ACC112 (cell line): ENCODE data around the gene AGK.
"Not testable (repeated sequence)": the region's sequence is repeated elsewhere in the genome, so short reads cannot be mapped to it uniquely, and the experiment has no call there.

Experiments
- H2AFZ ChIP-seq: fragments of 200-600 bp; sonication (generic); one replicate; pipeline ENCODE4 v1.6.0; 2017; ENCODE audit warnings: antibody characterized with exemption, low read length; ENCODE audit not compliant: unreplicated experiment
- H3K27ac ChIP-seq: fragments of 200-600 bp; sonication (generic); 2 replicates; pipeline ENCODE4 v1.5.1; 2014; ENCODE audit warnings: low read depth, mild to moderate bottlenecking, antibody characterized with exemption, low read length, moderate library complexity
- H3K27me3 ChIP-seq: fragments of 200-600 bp; sonication (generic); 2 replicates; pipeline ENCODE4 v1.6.1; 2014; ENCODE audit warnings: mild to moderate bottlenecking, antibody characterized with exemption, low read length, moderate library complexity, mixed read lengths; ENCODE audit not compliant: insufficient read depth
- H3K36me3 ChIP-seq: fragments of 200-600 bp; sonication (generic); 2 replicates; pipeline ENCODE4 v1.6.1; 2016; ENCODE audit warnings: mild to moderate bottlenecking, antibody characterized with exemption, low read length, moderate library complexity, mixed read lengths; ENCODE audit not compliant: insufficient read depth
- H3K4me1 ChIP-seq: fragments of 200-600 bp; sonication (generic); one replicate; pipeline ENCODE4 v1.6.1; 2016; ENCODE audit warnings: low read length, mixed read lengths; ENCODE audit not compliant: insufficient read depth, unreplicated experiment, control insufficient read depth
- H3K4me3 ChIP-seq: fragments of 200-600 bp; sonication (generic); 2 replicates; pipeline ENCODE4 v1.5.1; 2014; ENCODE audit warnings: mild to moderate bottlenecking, low read depth, low read length
- H3K79me2 ChIP-seq: fragments of 200-600 bp; sonication (generic); one replicate; pipeline ENCODE4 v1.6.0; 2016; ENCODE audit warnings: low read length; ENCODE audit not compliant: control insufficient read depth, unreplicated experiment, insufficient read depth

Gene AGK

DNA sequence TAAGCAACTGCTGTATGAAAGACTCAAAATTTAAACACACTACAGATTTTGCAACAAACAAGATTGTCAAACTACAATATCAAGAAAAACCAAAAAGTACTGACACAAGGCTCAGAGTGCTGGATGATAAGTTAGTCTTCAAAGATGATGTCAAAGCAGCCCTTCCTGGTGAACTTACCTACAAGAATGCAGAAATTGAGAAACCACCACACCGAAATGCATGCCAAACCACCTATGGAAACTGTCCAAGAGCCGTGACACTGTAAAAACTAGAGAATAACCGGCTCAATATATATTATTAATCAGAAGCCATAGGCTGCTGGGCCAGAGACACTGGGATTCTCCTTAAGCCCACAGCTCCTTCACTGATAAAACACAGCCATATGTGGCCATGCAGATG is 125.4 kb downstream of the AGK start:
- Histone ChIP-seq H3K4me3 (no peak overlapping the region), H3K36me3 (0 out of 2 replicates have a peak, but pooled peaks cover under 1% of the 10 kb centered on the region), H3K27me3 (no peaks in the 10 kb centered on the region), H3K79me2 (no peaks in the 10 kb centered on the region), H3K27ac (no peak overlapping the region), H2AFZ (no peak overlapping the region), H3K4me1 (no peaks in the 10 kb centered on the region)

DNA sequence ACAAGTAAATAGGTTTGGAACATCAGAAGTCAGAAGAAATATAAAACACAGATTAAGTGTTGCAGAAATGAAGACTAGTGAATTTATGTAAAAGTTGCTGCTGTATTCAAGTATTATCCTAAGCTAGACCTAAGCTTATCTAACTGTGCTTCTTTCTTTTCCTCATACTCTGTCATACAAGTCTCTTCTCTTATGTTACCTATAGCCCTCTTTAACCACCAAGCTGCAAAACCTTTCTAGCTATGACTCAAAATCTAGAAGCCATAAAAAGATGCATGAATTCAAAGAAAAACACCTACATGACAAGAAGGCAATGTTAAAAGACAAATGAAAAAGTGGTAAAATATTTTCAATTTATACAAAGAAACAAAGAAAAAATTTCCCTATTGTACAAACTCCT is 127.8 kb downstream of the AGK start:
- Histone ChIP-seq H3K79me2 (no peaks in the 10 kb centered on the region), H3K4me1 (no peaks in the 10 kb centered on the region), H3K4me3 (no peak overlapping the region), H2AFZ (no peak overlapping the region), H3K27me3 (no peaks in the 10 kb centered on the region), H3K36me3 (0 out of 2 replicates have a peak, but pooled peaks cover 4% of the 10 kb centered on the region), H3K27ac (no peak overlapping the region)

GRCh38 chr7:141685285-141686023 is 134.2 kb downstream of the AGK start:
- no peak overlapping the region for H2AFZ ChIP-seq

DNA sequence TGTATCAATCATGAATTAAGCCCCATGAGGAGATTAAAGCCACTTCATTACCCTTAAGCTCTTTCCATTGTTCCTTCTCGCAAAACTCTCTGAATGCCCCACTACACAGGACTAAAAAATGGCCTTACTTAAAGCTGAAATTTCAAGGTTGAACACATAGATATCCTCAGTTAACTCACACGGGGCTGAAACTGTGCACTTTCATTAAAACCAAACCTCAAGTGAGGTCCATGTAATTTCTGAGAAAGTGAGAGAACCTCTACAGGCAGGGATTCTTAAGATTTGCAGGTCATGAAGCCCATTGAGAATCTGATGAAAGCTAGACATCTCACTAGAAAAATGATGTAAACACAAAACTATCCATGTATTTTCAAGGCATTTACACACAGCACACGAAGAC is 134.9 kb downstream of the AGK start:
- no peak overlapping the region for H3K27ac ChIP-seq
- peaks cover 7% of the 10 kb centered on the region for H3K4me1 ChIP-seq
- H3K79me2 ChIP-seq = no peaks in the 10 kb centered on the region
- H3K36me3 ChIP-seq = 0 out of 2 replicates have a peak, but pooled peaks cover 4% of the 10 kb centered on the region
- H2AFZ ChIP-seq = no peak overlapping the region
- no peaks in the 10 kb centered on the region for H3K27me3 ChIP-seq
- no peak overlapping the region for H3K4me3 ChIP-seq

More at GRCh38 chr7:141685285-141686023, 134.2 kb downstream of the AGK start:
- no peaks in the 10 kb centered on the region for H3K79me2 ChIP-seq
- H3K27me3 ChIP-seq = no peaks in the 10 kb centered on the region
- H3K27ac ChIP-seq = no peak overlapping the region
- H3K4me3 ChIP-seq = no peak overlapping the region
- H3K4me1 ChIP-seq = peaks cover 7% of the 10 kb centered on the region
- H3K36me3 ChIP-seq = 0 out of 2 replicates have a peak, but pooled peaks cover 4% of the 10 kb centered on the region

DNA sequence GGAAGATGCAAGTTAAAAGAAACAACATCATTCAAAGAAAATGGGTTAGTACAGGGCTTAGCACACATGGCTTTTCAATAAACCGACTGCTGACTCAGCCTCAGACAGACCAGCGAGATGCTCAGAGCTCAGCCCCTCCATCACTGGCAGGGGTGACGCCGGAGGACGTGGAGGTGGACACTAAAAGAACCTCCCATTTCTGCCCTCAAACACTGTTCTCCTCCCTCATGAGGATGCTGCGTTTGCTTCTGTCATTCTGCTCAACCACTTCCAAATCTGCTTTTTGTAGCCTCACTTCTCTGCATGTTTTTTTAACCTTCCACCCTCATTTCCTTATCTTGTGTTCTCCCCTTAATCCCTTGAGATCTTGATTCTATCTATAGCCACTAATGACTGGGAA is 135.5 kb downstream of the AGK start:
- Histone ChIP-seq H3K36me3 (0 out of 2 replicates have a peak, but pooled peaks cover 3% of the 10 kb centered on the region), H3K79me2 (no peaks in the 10 kb centered on the region), H2AFZ (no peak overlapping the region), H3K4me3 (no peak overlapping the region), H3K27ac (no peak overlapping the region), H3K27me3 (no peaks in the 10 kb centered on the region), H3K4me1 (peaks cover 7% of the 10 kb centered on the region)

DNA sequence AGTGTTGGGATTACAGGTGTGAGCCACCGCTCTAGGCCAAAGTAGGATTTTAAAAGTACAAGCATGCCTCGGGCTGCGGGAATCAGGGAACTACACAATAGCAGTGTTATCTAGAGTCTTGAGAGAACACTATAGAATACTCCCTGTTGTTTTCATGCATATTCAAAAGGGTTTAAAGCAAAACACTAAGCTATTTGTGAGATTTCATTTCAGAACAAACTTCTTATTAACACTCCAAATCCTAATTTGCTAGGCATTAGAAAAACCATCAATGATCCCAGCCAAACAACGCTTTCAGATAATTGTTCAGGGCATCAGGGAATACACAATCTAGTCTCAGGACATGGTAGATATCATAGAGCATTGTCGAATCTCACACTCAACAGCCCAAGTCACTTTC is 136.8 kb downstream of the AGK start:
- peaks cover 7% of the 10 kb centered on the region for H3K4me1 ChIP-seq
- H3K79me2 ChIP-seq = no peaks in the 10 kb centered on the region
- H3K4me3 ChIP-seq = no peak overlapping the region
- H2AFZ ChIP-seq = no peak overlapping the region
- no peak overlapping the region for H3K27ac ChIP-seq
- no peaks in the 10 kb centered on the region for H3K27me3 ChIP-seq
- no peaks in the 10 kb centered on the region for H3K36me3 ChIP-seq

GRCh38 chr7:141689072-141689825 is 138.0 kb downstream of the AGK start:
- not testable (repeated sequence) for H3K79me2 ChIP-seq, H2AFZ ChIP-seq, H3K27me3 ChIP-seq, H3K4me1 ChIP-seq, H3K27ac ChIP-seq, H3K4me3 ChIP-seq, H3K36me3 ChIP-seq

- Histone ChIP-seq H3K4me1 (peaks cover 10% of the 10 kb centered on the region), H3K4me3 (no peak overlapping the region), H2AFZ (no peak overlapping the region), H3K27me3 (no peaks in the 10 kb centered on the region), H3K27ac (no peak overlapping the region), H3K79me2 (no peaks in the 10 kb centered on the region), H3K36me3 (no peaks in the 10 kb centered on the region)
These were observed 140.3 kb downstream of the AGK start for GRCh38 chr7:141691540-141691939.

DNA sequence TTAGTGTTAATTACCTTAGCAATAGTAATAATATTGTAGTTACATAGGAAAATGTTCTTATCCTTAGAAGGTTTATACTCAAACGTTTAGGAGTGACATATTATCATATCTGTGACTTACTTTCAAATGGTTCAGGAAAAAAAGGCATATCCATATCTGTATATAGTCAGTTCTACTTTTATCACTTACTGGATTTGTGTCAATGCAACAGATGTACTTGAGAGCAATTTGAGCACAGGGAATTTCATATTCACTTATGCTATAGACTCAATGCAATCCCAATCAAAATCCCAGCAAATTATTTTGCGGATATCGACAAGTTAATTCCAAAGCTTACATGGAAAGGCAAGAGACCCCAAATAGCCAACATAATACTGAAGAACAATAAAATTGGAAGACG is 140.8 kb downstream of the AGK start:
- peaks cover 5% of the 10 kb centered on the region for H3K4me1 ChIP-seq
- H3K27me3 ChIP-seq = no peaks in the 10 kb centered on the region
- no peaks in the 10 kb centered on the region for H3K36me3 ChIP-seq
- no peak overlapping the region for H2AFZ ChIP-seq
- no peak overlapping the region for H3K27ac ChIP-seq
- H3K4me3 ChIP-seq = no peak overlapping the region
- H3K79me2 ChIP-seq = no peaks in the 10 kb centered on the region

- Histone ChIP-seq H3K4me3 (no peak overlapping the region), H3K4me1 (peaks cover 3% of the 10 kb centered on the region), H2AFZ (no peak overlapping the region), H3K36me3 (no peaks in the 10 kb centered on the region), H3K27me3 (no peaks in the 10 kb centered on the region), H3K79me2 (no peaks in the 10 kb centered on the region), H3K27ac (no peak overlapping the region)
These were observed 141.9 kb downstream of the AGK start for GRCh38 chr7:141693082-141693481.

DNA sequence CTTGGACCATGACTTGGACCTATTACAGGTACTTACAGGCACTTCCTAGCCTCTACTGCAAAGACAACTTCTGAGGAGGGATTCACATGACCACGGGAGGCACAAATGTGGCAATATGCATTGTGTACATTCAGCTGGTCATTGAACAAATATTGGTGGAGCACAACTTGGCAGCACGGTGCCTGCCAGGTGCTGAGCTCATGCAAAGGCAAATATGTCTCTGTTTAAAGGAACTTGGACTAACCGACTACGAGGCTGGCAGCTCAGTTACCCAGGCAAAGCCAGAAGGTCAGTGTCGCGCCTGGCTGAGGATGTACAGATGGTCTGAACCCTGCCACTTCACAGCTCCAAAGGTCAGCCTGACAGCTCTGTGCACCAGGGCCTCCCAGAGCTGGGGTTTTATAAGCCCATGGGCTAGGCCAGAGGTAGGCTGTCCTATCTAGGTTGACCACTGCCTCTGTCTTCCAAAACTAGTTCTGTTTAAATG is 144.6 kb downstream of the AGK start:
- Histone ChIP-seq H2AFZ (no peak overlapping the region), H3K4me1 (peaks cover 3% of the 10 kb centered on the region), H3K27ac (no peak overlapping the region), H3K27me3 (no peaks in the 10 kb centered on the region), H3K36me3 (no peaks in the 10 kb centered on the region), H3K4me3 (no peak overlapping the region), H3K79me2 (no peaks in the 10 kb centered on the region)
